ENCODE measurements around the gene CHST12.

Gene CHST12

GRCh38 chr7:2357165-2357564 is 46.2 kb upstream of the CHST12 start:
- intact Hi-C loops (cut with DNase I; ENCODE audit: low total_unique reads) = no loop called here
- DNase-seq = no peak
- no peak for TF ChIP-seq CTCF (IDR thresholded peaks at IDR 0.05)
- Histone ChIP-seq H3K4me1 (peaks cover 0 to 51% (median 38%) of the 10 kb centered on the region in 4 donors), H3K9me3 (no peaks in the 10 kb centered on the region), H3K27me3 (no peaks in the 10 kb centered on the region), H3K4me3 (no peak overlapping the region), H3K36me3 (peaks cover 11 to 26% (median 14%) of the 10 kb centered on the region in 3 donors), H3K27ac (no peak overlapping the region)

- DNase-seq = no peak
- H3K4me1 ChIP-seq = peaks cover 0 to 51% (median 38%) of the 10 kb centered on the region in 4 donors
- peaks cover 15 to 31% (median 18%) of the 10 kb centered on the region in 3 donors for H3K36me3 ChIP-seq
- no peak for TF ChIP-seq CTCF (IDR thresholded peaks at IDR 0.05)
- H3K27ac ChIP-seq = no peak overlapping the region
- H3K27me3 ChIP-seq = no peaks in the 10 kb centered on the region
- H3K4me3 ChIP-seq = no peak overlapping the region
- H3K9me3 ChIP-seq = no peaks in the 10 kb centered on the region
- intact Hi-C loops (cut with DNase I; ENCODE audit: low total_unique reads) = no loop called here
Measured at GRCh38 chr7:2357571-2357970, 45.8 kb upstream of the CHST12 start.

- H3K4me1 ChIP-seq = peaks cover 0 to 44% (median 34%) of the 10 kb centered on the region in 4 donors
- no peaks in the 10 kb centered on the region for H3K9me3 ChIP-seq
- no peak overlapping the region for H3K4me3 ChIP-seq
- no peak for DNase-seq
- peaks cover 30 to 45% (median 33%) of the 10 kb centered on the region in 3 donors for H3K36me3 ChIP-seq
- H3K27me3 ChIP-seq = no peaks in the 10 kb centered on the region
- no peak overlapping the region for H3K27ac ChIP-seq
- TF ChIP-seq CTCF (IDR thresholded peaks at IDR 0.05) = no peak
- intact Hi-C loops (cut with DNase I; ENCODE audit: low total_unique reads) = no loop called here
Measured at GRCh38 chr7:2358968-2359527, 44.4 kb upstream of the CHST12 start.

- Histone ChIP-seq H3K27ac (no peak overlapping the region), H3K9me3 (no peaks in the 10 kb centered on the region), H3K36me3 (peaks cover 35 to 51% (median 38%) of the 10 kb centered on the region in 3 donors), H3K27me3 (no peaks in the 10 kb centered on the region), H3K4me3 (no peak overlapping the region), H3K4me1 (peaks cover 0 to 44% (median 34%) of the 10 kb centered on the region in 4 donors)
- intact Hi-C loops (cut with DNase I; ENCODE audit: low total_unique reads) = no loop called here
- no peak for TF ChIP-seq CTCF (IDR thresholded peaks at IDR 0.05)
- DNase-seq = no peak
Measured at GRCh38 chr7:2359610-2360009, 43.8 kb upstream of the CHST12 start.

GRCh38 chr7:2360796-2361195 is 42.6 kb upstream of the CHST12 start:
- Histone ChIP-seq H3K4me3 (no peak overlapping the region), H3K27ac (no peak overlapping the region), H3K27me3 (no peaks in the 10 kb centered on the region), H3K4me1 (peaks cover 0 to 39% (median 30%) of the 10 kb centered on the region in 4 donors), H3K36me3 (peaks cover 47 to 63% (median 49%) of the 10 kb centered on the region in 3 donors), H3K9me3 (no peaks in the 10 kb centered on the region)
- TF ChIP-seq CTCF (IDR thresholded peaks at IDR 0.05) = no peak
- intact Hi-C loops (cut with DNase I; ENCODE audit: low total_unique reads) = no loop called here
- no peak for DNase-seq

All from tibial artery (tissue), 4 donors.